Measurements from ENCODE around the gene GLDN.
"Not testable (repeated sequence)": the region's sequence is repeated elsewhere in the genome, so short reads cannot be mapped to it uniquely, and the experiment has no call there.

The GLDN gene

DNA sequence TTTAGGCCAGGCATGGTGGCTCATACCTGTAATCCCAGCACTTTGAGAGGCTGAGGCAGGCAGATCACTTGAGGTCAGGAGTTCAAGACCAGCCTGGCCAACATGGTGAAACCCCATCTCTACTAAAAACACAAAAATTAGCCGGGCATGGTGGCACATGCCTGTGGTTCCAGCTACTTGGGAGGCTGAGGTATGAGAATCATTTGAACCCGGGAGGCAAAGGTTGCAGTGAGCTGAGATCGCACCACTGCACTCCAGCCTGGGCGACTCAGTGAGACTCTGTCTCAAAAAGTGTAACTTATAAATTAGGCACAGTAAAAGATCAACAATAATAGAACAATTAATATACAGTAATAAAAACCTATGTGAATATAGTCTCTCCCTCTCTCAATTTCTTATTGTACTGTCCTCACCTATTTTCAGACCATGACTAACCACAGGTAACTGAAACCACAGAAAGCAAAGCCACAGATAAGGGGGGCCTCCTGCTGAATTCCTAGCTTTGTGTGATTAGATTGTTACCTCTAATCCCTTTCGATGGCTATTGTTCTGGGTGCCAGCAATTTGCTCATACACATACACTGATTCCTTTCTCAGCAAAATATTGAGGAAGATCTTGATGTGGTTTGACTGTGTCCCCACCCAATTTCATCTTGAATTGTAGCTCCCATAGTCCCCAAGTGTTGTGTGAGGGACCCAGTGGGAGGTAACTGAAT lies 104.7 kb downstream of the GLDN start:
- DNase-seq, result not testable (repeated sequence)

DNA sequence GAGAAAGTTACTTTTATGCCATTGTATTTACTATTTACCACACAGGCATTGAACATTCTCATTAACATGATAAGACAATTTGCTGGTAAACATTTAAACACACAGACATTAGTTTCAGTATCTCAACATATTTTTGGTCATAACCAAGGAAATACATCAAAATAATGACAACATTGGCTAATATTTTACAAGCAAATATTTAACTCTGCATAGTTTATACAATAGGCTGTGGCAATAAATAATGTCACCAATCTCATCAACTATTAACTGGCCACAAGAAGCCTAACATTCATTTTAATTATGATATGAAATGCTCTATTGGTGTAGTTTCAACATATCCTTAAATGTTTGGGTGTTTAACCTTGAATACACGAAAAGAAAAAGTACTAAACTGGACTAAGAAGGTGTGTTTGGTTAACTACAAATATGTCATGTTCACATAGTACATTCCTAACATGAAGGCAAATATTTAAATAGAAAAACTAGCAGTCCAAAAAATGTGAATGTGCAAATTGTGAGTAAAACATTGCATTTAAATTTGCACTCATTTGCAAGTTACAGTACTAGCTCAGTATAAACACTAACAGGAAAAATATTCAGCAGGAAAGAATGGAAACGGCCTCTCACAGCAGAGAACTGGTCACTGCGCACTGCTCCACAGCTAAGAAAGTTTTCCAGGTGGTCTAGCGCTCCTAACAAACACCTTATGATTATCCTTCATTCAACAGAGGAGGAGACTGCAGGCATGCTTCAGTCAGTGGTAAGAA lies 106.6 kb downstream of the GLDN start:
- no peak for DNase-seq

GRCh38 chr15:51448622-51449399 lies 107.4 kb downstream of the GLDN start:
- DNase-seq, result no peak

DNA sequence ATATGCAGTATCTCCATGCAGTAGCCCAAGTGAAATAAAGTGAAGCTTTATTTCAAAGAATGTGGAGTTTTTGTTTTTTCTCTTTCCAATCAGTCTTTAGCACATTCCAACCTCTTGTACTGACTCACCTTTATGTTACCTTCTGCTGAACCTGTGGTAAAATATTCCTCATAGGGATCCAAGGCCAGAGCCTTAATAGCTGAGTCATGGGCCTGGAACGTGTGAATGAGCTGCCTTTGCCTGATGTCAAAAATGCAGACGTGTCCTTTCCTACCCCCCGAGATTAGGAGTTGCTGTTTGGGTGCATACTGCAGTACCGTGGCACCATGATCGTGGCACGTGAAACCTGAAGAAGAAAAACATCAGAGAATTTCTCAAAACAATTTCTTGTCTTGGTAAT lies 108.5 kb downstream of the GLDN start:
- no peak for DNase-seq

All from C1 segment of cervical spinal cord (tissue), 14 donors.